HCT116 (cell line): Measurements from ENCODE around the gene TM4SF20.

Experiments used
- CTCF ChIP-seq, 3 experiments: fragments of 200-600 bp in 1 of 3; sonication (generic) in 1 of 3; IDR thresholded peaks in 2 of 3; conservative IDR thresholded peaks in 1 of 3; 2 replicates each; pipeline ENCODE4 v1.5.1; 2012 to 2017; ENCODE audit warnings: low read depth in 2 of 3, low read length in 2 of 3, antibody characterized with exemption in 1 of 3, borderline replicate concordance in 1 of 3, control low read depth in 1 of 3, mild to moderate bottlenecking in 1 of 3, mixed read lengths in 1 of 3, mixed run types in 1 of 3, moderate library complexity in 1 of 3; ENCODE audit not compliant: insufficient read depth in 1 of 3
- POLR2AphosphoS5 ChIP-seq: IDR thresholded peaks from 2 replicates; pipeline ENCODE4 v1.6.1; 2011; ENCODE audit warnings: mild to moderate bottlenecking, low read depth, low read length, moderate library complexity

GRCh38 chr2:227397562-227397961, 18.5 kb upstream of the TM4SF20 start:
- TF ChIP-seq CTCF (IDR thresholded peaks at IDR 0.05 in 2 of 3, conservative IDR thresholded peaks at IDR 0.05 in 1 of 3; ENCODE audit: borderline replicate concordance in 1 of 3, insufficient read depth in 1 of 3, low read depth in 2 of 3, low read length in 2 of 3): no peak
- TF ChIP-seq POLR2AphosphoS5: no peak
